ENCODE measurements around the gene MEPCE. TPM values are rescaled to one million over a fixed set of nuclear protein-coding genes. Genes with fewer than 3 reads are reported as not detected.

The MEPCE gene
- total RNA-seq, 1 experiment from 2014 or later, result 70.3 TPM

- no peaks in the 10 kb centered on the region for H3K9me2 ChIP-seq (ENCODE audit: insufficient read depth)
- H3K9me3 ChIP-seq (ENCODE audit: insufficient read depth, low read depth), result no peaks in the 10 kb centered on the region
- H3K4me1 ChIP-seq (replicated peaks; ENCODE audit: insufficient read depth), result no peaks in the 10 kb centered on the region
- no peak for TF ChIP-seq EZH2 (IDR thresholded peaks at IDR 0.05; ENCODE audit: low read depth)
- peaks cover 3% of the 10 kb centered on the region; the same call in 1 of the 2 replicates for H3K27me3 ChIP-seq (ENCODE audit: insufficient read depth, low read depth)
- no peaks in the 10 kb centered on the region for H3K79me2 ChIP-seq (ENCODE audit: low read depth)
- no peak for DNase-seq
- no peak overlapping the region for H3K4me2 ChIP-seq
- intact Hi-C loops (cut with micrococcal nuclease; ENCODE audit: unreplicated experiment), result no loop called here
- POLR2A ChIA-PET (ENCODE audit: unreplicated experiment), result no interaction called here
- no peaks in the 10 kb centered on the region for H3K36me3 ChIP-seq (ENCODE audit: low read depth)
- no peak overlapping the region for H3K4me3 ChIP-seq
- no TSS peak for BruUV-seq (replicated peaks)
- no peaks in the 10 kb centered on the region for H4K20me1 ChIP-seq (ENCODE audit: insufficient read depth)
- H3F3A ChIP-seq (ENCODE audit: insufficient read depth, low read depth), result no peaks in the 10 kb centered on the region
- CTCF ChIA-PET, result no interaction called here
- H2AFZ ChIP-seq, result no peak overlapping the region
- H3K27ac ChIP-seq, result no peak overlapping the region
Measured at GRCh38 chr7:100384628-100385294, 44.9 kb upstream of the MEPCE start.

- Histone ChIP-seq H3K79me2 (ENCODE audit: low read depth) (no peaks in the 10 kb centered on the region), H3F3A (ENCODE audit: insufficient read depth, low read depth) (no peaks in the 10 kb centered on the region), H3K27me3 (ENCODE audit: insufficient read depth, low read depth) (peaks cover 3% of the 10 kb centered on the region; the same call in 1 of the 2 replicates), H3K4me3 (no peak overlapping the region), H3K9me2 (ENCODE audit: insufficient read depth) (no peaks in the 10 kb centered on the region), H3K9me3 (ENCODE audit: insufficient read depth, low read depth) (no peaks in the 10 kb centered on the region), H3K4me1 (replicated peaks; ENCODE audit: insufficient read depth) (no peaks in the 10 kb centered on the region), H2AFZ (no peak overlapping the region), H3K36me3 (ENCODE audit: low read depth) (no peaks in the 10 kb centered on the region), H3K4me2 (no peak overlapping the region), H3K27ac (no peak overlapping the region), H4K20me1 (ENCODE audit: insufficient read depth) (no peaks in the 10 kb centered on the region)
- BruUV-seq (replicated peaks), result no TSS peak
- ChIA-PET CTCF (no interaction called here), POLR2A (ENCODE audit: unreplicated experiment) (interaction anchor here (0.6 kb wide), 1 partner anchor 51 kb away, joined by 5 read pairs; no protein-coding TSS in a partner anchor)
- no peak for DNase-seq
- no peak for TF ChIP-seq EZH2 (IDR thresholded peaks at IDR 0.05; ENCODE audit: low read depth)
- TF ChIP-seq, protein P1, sequence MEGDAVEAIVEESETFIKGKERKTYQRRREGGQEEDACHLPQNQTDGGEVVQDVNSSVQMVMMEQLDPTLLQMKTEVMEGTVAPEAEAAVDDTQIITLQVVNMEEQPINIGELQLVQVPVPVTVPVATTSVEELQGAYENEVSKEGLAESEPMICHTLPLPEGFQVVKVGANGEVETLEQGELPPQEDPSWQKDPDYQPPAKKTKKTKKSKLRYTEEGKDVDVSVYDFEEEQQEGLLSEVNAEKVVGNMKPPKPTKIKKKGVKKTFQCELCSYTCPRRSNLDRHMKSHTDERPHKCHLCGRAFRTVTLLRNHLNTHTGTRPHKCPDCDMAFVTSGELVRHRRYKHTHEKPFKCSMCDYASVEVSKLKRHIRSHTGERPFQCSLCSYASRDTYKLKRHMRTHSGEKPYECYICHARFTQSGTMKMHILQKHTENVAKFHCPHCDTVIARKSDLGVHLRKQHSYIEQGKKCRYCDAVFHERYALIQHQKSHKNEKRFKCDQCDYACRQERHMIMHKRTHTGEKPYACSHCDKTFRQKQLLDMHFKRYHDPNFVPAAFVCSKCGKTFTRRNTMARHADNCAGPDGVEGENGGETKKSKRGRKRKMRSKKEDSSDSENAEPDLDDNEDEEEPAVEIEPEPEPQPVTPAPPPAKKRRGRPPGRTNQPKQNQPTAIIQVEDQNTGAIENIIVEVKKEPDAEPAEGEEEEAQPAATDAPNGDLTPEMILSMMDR (conservative IDR thresholded peaks at IDR 0.05), result no peak
- intact Hi-C loops (cut with micrococcal nuclease; ENCODE audit: unreplicated experiment), result no loop called here
Measured at GRCh38 chr7:100386940-100387339, 42.7 kb upstream of the MEPCE start.

DNA sequence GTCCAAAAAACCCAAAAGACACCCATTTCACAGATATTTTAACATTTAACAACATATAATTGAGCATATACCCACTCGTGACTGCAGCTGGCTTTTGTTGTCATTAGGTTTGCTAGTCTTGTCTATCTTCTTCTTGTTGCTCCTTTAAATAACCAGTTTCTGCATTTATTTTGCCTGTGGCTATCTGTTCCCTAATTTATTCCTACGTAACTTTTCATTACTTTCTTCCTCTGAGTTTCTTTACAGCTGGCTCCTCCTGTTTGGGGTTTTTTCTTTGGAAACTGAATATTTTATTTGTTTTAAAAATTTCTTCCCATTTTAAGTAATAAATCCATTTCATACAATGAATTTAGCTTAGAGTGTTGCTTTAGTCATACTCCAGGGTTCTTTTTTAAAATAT, 41.9 kb upstream of the MEPCE start:
- DNase-seq, result no peak
- no peak overlapping the region for H2AFZ ChIP-seq
- POLR2A ChIA-PET (ENCODE audit: unreplicated experiment), result interaction anchor here (0.6 to 0.7 kb wide), 2 partner anchors 11 to 211 kb away, joined by 3 to 8 read pairs; partner anchors contain the start of gene GPC2
- no TSS peak for BruUV-seq (replicated peaks)
- intact Hi-C loops (cut with micrococcal nuclease; ENCODE audit: unreplicated experiment), result no loop called here
- no peak for TF ChIP-seq EZH2 (IDR thresholded peaks at IDR 0.05; ENCODE audit: low read depth)
- TF ChIP-seq, protein P1 (conservative IDR thresholded peaks at IDR 0.05), result no peak
- no peaks in the 10 kb centered on the region for H3K4me1 ChIP-seq (replicated peaks; ENCODE audit: insufficient read depth)
- CTCF ChIA-PET, result no interaction called here
- H3K4me3 ChIP-seq, result no peak overlapping the region
- H3K27me3 ChIP-seq (ENCODE audit: insufficient read depth, low read depth), result peaks cover 3% of the 10 kb centered on the region; the same call in 1 of the 2 replicates
- H3K9me3 ChIP-seq (ENCODE audit: insufficient read depth, low read depth), result no peaks in the 10 kb centered on the region
- no peak overlapping the region for H3K27ac ChIP-seq
- no peaks in the 10 kb centered on the region for H3K36me3 ChIP-seq (ENCODE audit: low read depth)
- H3F3A ChIP-seq (ENCODE audit: insufficient read depth, low read depth), result no peaks in the 10 kb centered on the region
- H3K9me2 ChIP-seq (ENCODE audit: insufficient read depth), result no peaks in the 10 kb centered on the region
- H4K20me1 ChIP-seq (ENCODE audit: insufficient read depth), result no peaks in the 10 kb centered on the region
- H3K4me2 ChIP-seq, result no peak overlapping the region
- no peaks in the 10 kb centered on the region for H3K79me2 ChIP-seq (ENCODE audit: low read depth)
